ENCODE measurements around the gene INPP5A. TPM values are rescaled to one million over a fixed set of nuclear protein-coding genes. Genes with fewer than 3 reads are reported as not detected.

Gene INPP5A
- total and polyA plus RNA-seq, 2 of the 13 experiments (the other 11 are each of a cell fraction or from before 2014, with no cell fraction given) = 17.5 to 37.9 TPM

- TF ChIP-seq RCOR2 (CRISPR knock-in tag; IDR thresholded peaks at IDR 0.05) (no peak), KDM5A (IDR thresholded peaks at IDR 0.05; ENCODE audit: borderline replicate concordance, low read length) (no peak), CENPT (CRISPR knock-in tag; IDR thresholded peaks at IDR 0.05; ENCODE audit: low read depth) (no peak), PAX8 (CRISPR knock-in tag; IDR thresholded peaks at IDR 0.05; ENCODE audit: borderline replicate concordance) (no peak), ZNF414 (CRISPR knock-in tag; IDR thresholded peaks at IDR 0.05) (no peak), ZNF792 (CRISPR knock-in tag; IDR thresholded peaks at IDR 0.05) (no peak), FOXP4 (CRISPR knock-in tag; IDR thresholded peaks at IDR 0.05) (no peak), HNF4A (CRISPR knock-in tag; IDR thresholded peaks at IDR 0.05) (no peak), HNF1A (IDR thresholded peaks at IDR 0.05; ENCODE audit: low read depth) (no peak), HNF1A (CRISPR knock-in tag; IDR thresholded peaks at IDR 0.05; ENCODE audit: borderline replicate concordance) (no peak), POLR2A (IDR thresholded peaks at IDR 0.05; ENCODE audit: insufficient read depth in 1 of 2, low read depth in 2 of 2, low read length in 2 of 2) (no peak), HOXA3 (CRISPR knock-in tag; IDR thresholded peaks at IDR 0.05) (no peak), ZNF747 (CRISPR knock-in tag; IDR thresholded peaks at IDR 0.05; ENCODE audit: borderline replicate concordance) (no peak)
- in situ Hi-C loops (cut with HindIII; ENCODE audit: extremely low pct_ligation_motif_present, low pct_unique_long_range_greater_than_20kb) (no loop called here), intact Hi-C loops (cut with micrococcal nuclease; ENCODE audit: unreplicated experiment) (no loop called here)
- Histone ChIP-seq H3K79me2 (ENCODE audit: insufficient read depth, low read length) (no peaks in the 10 kb centered on the region), H3K4me2 (ENCODE audit: low read depth, low read length) (no peak overlapping the region), H3K9ac (ENCODE audit: insufficient read depth, low read depth, low read length) (no peak overlapping the region), H3K4me1 (ENCODE audit: insufficient read depth, low read length) (no peaks in the 10 kb centered on the region; the same call in 1 of the 2 replicates), H3K4me3 (replicated peaks in 1 of 3; ENCODE audit: insufficient read depth in 1 of 3, low read depth in 2 of 3, low read length in 3 of 3) (no peak overlapping the region), H3K27ac (ENCODE audit: extremely low read length, insufficient read depth, low read length) (no peak overlapping the region), H4K20me1 (ENCODE audit: insufficient read depth, low read length) (no peaks in the 10 kb centered on the region), H2AFZ (ENCODE audit: low read length) (no peak overlapping the region), H3K27me3 (ENCODE audit: control insufficient read depth in 1 of 2, insufficient read depth in 2 of 2, low read length in 2 of 2) (no peaks in the 10 kb centered on the region), H3K36me3 (replicated peaks in 1 of 2; ENCODE audit: control insufficient read depth in 1 of 2, insufficient read depth in 2 of 2, low read length in 2 of 2) (peaks cover 0 to 2% of the 10 kb centered on the region in 2 experiments; a peak in 2 of 5 replicates), H3K9me3 (ENCODE audit: low read length) (no peaks in the 10 kb centered on the region)
- ChIA-PET CTCF (ENCODE audit: low intra/inter-chr PET ratio, low total read pairs) (no interaction called here), POLR2A (no interaction called here)
- WGBS (ENCODE audit: low lambda C conversion rate) = 97% methylated on average over 23 of the region's 25 CpGs
- no TSS peak for BruUV-seq (replicated peaks)
- DNase-seq (ENCODE audit: low spot score) = no peak
- no peak for ATAC-seq
- FAIRE-seq = no peak
Observed at GRCh38 chr10:132671228-132672154, 133.9 kb downstream of the INPP5A start.

Measured in HepG2 (cell line).